NCI-H1048 (cell line): ENCODE measurements around the gene C13orf46.

Experiments
- DNase-seq: peaks from one replicate; lab custom pipeline; 2025; lab: John Stamatoyannopoulos, UW

C13orf46 gene

DNA sequence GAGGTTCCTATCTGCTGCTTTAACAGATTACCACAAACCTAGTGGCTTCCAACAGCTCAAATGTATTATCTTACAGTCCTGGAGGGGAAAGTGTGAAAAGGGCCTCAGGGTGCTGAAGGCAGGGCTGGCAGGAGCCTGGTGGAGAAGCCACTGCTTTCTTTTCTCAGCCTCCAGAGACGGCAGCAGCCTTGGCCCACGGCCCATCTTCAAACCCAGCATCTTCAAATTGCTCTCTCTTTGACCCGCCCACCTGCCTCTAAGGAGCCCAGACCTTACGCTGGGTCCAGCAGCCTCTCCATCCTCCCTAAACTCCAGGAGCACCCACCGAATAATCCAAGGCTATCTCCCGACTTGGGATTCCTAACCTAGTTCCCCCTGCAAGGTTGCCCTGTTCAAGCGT lies 35.6 kb downstream of the C13orf46 start:
- DNase-seq, result no peak

DNA sequence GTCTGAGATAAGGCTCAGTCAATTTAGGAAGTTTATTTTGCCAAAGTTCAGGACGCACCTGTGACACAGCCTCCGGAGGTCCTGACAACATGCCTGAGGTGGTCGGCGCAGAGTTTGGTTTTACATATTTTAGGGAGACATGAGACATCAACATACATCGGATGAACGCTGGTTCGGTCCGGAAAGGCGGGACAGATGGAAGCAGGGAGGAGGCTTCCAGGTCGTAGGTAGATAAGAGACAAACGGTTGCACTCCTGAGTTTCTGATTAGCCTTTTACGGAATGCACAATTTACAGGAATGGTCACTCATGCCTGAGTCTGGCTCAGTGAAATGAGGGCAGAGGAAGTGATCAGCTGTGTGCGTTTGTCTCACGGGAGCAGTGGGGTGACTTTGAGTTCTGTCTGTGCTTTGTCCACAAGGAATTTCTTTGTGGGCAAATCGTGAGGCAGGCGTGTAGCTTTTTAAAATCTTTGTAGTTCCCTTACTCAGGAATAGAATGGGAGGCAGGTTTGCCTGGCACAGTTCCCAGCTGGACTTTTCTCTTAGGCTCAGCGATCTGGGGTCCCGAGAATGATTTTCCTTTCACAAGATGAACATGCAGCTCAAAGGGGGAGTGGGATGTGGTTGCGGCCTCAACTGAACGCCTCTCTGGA lies 36.2 kb downstream of the C13orf46 start:
- DNase-seq, result no peak

DNA sequence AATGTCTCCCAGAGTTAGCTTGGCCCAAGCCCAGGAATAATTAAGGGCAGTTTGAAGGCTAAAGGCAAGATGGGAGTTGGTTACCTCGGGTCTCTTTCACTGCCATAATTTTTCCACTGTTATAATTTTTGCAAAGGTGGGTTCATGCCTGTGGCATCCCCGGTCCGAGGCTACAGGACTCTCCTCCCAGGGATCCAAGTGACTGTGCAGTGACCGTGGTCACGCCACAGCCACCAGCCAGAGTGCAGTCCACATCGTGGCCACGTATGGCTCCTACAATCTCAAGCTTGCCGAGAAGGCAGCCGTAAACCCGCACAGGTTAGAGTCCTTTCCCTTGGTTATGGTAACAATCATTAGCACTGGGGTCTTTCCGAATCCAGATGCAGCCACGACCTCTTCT lies 36.8 kb downstream of the C13orf46 start:
- no peak for DNase-seq

DNA sequence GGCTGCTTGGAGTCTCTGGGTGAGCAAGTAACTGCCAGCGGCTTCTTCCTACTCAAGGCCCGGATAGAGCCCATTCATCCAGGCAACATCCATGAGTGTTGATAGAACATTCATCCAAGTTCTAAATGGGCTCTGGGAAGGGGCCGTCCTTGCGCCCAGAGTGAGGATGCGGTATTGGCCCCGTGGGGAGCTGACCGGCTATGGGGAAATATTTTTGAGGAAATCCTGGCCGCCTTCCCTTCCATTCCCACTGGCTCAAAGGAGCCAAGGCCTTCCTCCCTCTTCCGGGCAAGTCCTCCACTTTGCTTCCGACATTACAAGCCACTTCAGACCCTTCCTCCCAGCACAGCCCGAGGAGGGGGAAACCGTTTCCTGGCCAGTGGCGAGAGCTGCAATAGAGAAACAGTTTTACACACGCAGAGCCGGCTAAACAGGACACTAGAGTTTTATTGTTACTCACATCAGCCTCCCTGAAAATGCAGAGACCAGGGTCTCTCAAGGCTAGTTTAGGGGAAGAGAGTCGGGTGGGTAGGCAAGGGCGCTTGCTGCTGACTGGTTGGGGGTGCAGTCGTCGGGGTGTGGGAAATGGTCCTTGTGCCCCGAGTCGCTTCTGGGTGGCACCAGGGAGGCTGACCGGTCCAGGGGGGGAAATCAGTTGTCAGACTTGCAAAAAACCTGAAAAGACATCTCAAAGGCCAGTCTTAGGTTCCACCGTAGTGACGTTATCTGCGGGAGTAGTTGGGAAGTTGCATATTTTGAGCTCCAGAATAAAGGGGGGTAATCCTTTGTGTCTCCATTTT lies 37.5 kb downstream of the C13orf46 start:
- no peak for DNase-seq

DNA sequence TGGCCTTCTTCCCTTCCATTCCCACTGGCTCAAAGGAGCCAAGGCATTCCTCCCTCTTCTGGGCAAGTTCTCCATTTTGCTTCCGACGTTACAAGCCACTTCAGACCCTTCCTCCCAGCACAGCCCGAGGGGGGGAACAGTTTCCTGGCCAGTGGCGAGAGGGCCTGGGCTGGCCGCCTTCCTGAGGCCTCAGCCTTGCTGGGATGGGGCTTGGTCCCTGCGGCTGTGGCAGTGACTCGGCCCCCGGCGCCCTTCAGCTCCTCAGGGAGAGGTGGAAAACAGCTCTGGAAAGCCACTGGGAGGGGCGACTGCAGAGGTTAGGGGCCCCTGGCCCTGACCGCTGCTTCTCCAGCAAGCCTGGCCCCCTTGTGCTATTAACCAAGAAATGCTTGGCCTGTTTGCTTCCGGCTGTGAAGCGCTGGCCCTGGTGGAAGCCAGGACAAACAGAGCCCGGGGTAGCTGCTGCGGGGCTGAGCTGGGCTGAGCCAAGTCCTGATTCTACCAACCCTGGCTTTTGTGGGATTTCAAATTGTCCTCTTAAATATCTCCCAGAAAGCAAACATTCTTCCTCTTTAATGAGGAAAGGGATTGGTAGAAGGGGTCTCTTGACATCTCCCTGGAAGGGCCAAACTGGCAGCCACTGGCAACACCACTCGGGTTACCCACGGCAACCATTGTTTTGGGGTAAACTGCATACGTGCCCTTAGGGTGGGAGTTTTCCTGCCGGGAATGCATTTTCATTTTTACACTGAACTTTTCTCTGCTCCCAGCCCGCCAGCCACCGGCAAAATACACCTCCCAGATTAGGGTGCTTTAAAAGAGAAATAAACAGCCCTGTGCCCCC lies 38.7 kb downstream of the C13orf46 start:
- DNase-seq, result no peak

DNA sequence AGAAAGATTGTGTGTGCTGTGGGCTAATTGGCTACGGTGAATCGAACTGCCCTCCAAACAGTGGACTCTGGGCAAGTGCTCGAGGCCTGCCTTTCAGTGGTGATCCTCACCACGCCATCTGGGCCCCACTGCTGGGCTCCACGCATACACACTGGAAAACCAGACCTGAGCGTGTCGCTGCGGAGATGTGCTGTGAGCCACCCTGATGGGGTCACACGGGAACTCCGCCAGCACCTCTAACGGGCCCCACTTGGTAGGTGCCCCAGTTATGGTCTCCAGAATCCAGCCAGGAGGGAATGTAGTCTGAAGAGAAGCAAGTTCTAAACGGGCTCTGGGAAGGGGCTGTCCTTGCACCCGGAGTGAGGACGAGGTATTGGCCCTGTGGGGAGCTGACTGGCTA lies 39.3 kb downstream of the C13orf46 start:
- no peak for DNase-seq

DNA sequence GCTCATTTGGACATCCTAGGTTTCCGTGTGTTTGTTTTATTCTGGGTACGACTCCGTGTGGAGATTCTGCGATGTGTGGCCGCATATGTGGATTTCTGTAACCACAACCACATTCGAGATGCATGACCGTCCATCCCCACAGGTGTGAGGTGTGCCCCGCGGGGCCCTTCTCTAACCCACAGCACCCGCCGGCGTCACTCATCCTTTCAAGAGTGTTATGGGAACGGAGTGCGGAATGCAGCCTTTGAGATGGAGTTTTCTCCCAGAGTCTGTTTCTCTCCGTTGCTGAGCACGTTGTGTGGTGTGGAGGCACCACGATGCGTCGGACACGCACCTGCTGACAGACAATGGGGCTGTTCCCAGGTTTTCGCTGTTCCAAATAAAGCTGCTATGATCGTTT lies 40.0 kb downstream of the C13orf46 start:
- no peak for DNase-seq

DNA sequence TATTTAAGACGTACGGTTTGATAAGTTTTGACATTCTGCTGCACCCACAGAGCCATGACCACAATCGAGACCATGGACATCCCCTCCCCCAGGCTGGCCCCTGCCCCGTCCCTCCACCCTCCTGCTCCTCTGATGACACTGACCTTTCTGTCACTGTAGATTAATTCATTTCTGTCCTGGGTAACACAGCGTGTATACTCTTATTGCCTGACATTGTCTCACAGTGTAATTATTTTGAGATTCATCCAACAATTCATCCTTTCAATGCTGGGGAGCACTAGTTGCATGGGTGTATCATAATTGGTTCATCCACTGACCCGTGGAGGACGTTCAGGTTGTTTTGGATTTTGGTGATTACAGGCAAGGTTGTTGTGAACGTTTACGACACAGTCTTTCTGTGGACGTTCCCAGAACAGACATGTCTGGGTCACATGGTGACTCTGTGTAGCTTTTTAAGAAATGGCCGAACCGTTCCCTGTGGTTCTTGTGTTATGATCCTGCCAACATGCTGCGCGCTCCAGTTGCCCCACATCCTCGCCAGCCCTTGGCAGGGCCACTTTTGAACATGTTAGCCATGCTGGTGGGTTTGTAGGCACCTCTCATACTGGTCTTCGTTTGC lies 41.9 kb downstream of the C13orf46 start:
- no peak for DNase-seq

DNA sequence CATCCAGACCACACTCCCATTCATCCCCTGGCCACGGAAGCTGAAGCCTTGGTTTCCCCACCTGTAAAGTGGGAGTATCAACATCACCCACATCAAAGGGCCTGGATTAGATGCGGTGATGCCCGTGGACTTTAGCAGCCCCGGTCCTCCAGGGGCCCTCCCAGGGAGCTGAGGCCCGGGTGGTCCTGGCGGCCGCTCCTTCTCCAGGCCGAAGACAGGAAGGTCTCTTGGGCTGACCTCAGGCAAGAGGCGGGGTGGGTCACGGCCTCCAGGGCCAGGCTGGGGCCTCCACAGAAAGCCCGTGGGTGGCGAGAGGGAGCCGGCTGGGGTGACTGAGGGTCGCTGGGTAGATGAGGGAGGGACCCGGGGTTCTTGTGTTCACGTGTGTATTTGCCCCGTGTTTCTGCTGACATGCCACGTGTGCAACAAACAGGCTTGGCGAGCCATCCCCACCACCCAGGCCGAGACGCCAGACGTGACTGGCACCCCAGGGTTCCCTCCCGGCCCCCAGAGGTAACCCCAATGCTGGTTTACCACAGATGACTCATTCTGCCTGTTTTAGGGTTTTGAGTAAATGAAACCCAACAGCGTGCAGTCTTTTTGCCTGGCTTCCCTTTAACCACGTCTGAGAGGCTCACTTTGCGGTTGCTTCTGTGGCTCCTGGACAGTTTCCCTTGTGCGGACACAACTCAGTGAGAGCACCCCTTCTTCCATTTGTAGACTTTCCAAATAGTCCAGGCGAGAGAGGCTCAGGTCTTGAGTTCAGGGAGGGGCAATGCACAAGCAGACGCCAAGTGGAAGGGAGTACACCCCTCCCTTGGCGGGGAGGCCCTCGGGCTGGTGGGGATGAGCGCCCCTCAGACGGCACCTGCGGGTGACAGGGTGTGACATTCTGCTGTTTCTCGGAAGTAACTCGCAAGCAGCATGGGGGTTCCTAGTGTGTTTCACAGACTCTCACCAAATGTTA lies 42.9 kb downstream of the C13orf46 start:
- DNase-seq, result no peak

DNA sequence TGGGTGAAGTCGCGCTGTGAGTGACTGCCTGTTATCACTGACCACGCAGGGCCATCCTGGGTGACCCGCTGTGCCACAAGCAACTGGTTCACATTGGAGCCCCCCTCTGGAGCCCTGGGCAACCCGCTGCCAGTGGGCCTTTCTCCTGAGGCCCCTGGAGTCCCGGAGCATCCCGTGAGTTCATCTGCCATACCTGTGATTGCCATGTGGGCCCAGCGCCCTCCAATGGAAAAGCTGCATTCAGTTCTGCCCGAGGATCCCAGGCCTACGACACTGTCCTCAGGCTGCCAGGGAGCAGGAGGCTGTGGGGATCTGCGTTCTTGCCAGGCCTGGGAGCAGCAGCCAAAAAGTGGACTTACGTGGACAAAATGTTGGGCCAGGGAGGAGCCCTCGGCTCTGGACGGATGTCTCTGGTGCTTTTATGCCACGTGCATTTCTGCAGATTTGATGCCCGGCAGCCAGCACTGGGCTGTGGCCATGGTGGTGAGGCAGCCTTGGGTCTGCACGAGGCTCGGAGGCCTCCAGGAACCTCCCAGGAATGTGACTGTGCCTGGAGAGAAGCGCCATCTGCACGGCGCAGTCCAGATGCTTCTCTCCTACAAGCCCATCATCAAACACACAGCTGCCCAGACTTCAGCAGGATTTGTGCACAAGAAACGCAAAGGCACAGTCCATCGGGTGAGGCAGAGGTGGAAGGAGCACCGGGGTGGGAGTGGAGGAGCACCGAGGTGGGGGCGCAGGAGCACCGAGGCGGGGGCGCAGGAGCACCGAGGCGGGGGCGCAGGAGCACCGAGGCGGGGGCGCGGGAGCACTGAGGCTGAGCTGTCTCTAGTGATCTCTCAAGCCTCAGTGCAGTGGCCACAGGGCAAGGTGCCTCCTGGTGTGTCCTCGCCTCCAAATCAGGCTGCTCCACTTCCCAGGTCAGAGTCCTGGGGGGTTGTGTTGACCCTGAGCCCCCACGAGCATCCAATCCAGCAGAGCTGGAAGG lies 44.0 kb downstream of the C13orf46 start:
- DNase-seq, result no peak

DNA sequence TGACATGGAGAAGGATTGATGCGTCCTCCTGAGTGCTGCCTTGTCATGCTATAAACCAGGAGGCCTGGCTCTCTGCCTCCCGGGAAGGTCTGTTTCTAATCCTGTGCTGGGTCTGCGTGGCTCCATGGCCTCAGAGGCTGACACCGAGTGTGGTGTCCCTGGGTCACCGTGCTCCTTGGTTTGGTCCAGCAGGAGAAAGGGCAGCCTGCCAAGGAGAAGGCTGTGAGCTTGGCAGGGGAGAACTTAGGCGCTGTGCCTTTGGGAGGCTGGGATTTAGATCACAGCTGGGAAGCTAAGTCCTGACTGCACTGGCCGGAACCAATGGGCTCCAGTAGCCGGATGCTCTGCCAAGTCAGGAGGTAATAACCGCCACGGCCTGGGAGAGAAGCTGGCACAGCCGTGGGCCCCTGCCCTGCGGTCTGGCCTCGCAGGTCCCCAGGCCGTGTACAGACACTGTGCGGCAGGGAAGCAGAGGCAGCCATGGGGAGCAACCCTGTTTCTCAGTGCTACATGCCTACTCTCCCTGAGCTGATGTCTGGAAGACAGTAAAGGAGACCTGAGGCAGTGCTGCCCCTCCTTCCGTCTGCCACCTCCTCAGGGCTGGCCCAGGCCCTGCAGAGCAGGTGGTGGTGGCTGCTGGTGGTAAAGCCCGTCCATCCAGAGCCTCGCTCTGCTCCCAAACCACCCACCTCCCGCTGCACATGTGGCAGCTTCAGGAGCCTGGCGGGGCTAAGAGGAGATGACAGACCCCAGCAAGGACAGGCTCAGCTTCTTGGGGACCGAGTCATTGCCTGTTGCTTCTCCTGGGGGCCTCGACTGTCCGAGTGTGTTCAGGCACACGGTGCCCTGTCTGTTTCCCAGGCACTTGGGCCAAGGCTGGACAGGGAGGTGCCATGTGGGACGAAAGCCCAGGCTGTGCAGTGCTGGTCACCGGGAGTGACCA lies 44.9 kb downstream of the C13orf46 start:
- no peak for DNase-seq

DNA sequence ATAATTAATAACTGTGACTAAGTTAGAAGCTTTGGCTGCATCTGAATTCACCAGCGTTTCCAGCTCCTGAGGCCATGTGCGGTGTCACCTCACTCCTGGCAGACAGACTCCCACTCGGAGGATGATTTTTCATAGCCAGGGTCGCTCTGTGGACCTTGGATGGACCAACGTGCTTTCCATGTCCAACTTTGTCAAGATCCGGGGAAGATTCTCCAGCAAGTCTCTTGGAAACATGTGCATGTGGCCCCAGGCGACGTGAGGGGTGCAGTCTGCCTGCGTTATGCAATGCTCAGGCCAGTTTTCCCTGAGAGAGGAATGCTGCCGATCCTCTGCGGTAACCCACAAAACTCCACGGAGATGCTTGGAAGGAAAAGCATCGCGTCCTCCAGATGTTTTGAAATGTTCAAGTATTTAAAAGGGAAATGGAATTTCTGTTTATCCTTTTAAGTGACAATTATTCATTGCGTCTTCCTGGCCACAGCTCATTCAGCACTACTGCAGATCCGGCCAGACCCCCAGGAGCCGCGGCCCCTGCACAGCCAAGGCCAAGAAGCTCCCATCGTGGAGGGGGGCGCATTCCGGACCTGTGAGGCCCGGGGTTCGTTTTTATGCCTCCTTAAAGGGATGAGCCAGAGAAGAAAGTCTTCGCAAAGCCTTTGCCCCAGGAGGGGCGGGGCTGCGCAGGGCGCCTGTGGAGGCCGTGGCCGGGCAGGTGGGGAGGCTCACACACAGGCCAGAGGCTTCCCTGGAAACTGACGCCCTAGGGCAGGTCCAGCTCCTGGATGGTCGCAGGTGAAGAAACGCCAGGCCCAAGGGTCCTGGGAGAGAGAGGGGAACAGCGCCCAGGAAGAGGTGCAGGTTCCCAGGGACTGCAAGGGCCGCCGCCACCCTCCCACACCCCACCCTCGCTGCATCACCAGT lies 46.0 kb downstream of the C13orf46 start:
- no peak for DNase-seq

DNA sequence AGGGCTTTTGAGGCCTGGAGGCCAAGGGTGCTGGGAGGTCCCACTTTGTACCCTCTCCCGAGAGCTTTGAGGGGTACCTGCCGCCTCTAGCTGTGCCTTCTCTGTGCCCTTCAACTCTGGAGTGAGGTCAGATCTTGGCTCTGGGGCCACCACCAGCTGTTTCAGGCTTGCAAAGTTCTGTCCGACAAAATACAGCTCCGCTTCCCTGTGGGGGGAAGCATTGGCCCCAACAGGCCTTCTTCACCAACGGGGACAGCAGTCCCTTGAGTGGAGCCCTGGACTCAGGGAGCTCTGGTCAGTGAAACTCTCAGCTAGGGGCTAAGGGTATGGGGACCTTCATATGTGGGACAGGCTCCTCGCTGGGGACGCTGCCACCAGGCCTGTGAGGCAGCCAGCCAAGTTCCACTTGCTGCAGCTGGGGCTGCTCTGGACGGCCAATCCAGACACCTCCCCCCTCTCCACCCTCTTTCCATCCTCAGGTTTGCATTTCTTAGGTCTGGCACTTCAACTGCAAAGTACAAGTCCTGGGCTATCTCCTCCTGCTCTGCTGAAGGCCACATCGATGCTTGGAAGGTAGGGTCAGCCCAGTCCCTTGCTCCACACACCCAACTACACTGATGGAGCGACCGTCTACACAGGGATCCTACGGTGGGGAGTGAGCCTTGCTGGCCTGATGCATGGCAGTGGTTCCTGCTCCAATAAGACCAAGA lies 46.8 kb downstream of the C13orf46 start:
- DNase-seq, result no peak

DNA sequence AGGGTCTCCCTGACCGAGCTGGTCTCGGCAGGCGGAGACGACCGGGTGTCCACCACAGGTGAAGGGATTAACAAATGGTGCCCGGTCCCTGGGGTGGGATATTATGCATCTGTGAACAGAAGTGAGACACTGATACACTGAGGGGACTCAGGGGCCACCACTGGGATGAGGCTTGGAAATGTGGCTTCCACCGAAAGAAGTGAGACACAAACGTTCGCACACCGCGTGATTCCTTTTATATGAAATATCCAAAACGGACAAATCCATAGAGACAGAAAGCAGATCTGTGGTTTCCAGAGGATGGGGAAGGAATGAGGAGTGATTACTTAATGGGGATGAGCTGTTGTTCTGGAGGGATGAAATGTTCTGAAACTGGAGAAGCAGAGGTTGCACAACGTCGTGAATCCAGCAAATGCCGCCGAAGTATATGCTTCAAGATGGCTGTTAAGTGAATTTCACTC lies 47.5 kb downstream of the C13orf46 start:
- no peak for DNase-seq

DNA sequence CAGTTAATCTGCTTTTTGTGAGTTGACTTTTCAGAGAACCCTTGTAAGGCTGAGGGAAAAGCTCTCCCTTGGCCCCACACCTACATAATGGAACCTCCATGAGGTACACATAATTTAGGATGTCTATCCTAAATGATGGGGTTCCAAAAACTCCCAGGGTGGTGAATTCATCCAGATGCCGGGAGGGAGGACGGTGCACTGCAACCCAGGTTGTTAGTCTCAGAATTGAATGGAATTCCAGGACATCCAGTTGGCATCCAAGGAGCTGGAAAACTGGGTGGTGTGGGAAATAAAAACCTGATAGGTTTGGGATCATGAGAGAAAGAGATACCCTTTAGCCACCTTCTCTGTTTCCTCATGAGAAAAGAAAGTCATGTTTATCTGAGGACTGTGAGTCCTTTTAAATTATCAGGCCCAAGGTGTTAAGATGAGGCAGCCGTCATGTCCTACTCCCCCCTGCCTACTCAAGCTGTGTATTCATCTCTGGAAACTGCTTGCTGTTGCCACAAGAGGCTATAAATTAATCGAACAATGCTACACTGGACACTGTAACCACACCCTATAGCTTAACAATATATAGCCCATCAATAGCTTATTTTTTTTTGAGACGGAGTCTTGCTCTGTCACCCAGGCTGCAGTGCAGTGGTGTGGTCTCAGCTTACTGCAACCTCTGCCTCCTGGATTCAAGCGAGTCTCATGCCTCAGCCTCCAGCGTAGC lies 49.5 kb downstream of the C13orf46 start:
- DNase-seq, result no peak

DNA sequence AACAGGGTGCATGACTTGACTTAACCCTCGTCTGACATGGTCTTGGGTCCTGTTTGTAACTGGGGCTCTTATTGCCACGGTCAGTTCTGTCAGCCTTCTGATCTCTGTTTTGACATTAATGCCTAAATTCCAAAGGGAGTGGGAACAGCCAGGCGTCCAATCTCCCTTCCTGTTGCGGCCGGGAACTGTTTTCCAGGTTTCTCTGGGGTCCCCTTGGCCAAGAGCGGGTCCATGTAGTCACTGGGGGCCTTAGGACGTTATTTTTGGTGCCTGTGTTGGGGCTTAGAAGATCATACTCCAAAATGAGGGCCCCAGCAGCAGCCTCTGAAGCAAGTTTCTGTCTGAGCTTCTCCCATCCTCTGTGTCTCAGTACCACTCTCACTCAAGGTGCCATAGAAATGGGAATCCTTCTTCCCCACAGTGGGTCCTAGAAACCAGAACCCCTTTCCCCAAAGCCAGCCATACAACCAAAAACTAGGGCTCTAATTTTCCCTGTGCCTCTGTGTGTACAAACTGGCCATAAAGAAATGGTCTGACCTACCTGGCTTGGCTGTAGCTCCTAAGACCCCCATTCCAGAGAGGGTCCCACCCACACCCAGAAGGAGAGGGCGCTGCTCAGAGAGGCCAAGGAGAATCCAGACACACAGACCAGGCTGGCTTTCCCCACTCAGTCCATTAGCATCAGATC lies 50.4 kb downstream of the C13orf46 start:
- no peak for DNase-seq
